ENCODE results near the gene FAM180A. TPM values are rescaled to one million over a fixed set of nuclear protein-coding genes. Genes with fewer than 3 reads are reported as not detected.

The FAM180A gene
- total and polyA plus RNA-seq, 2 of the 8 experiments (the other 6 are each of a cell fraction or from before 2014, with no cell fraction given), result not detected

DNA sequence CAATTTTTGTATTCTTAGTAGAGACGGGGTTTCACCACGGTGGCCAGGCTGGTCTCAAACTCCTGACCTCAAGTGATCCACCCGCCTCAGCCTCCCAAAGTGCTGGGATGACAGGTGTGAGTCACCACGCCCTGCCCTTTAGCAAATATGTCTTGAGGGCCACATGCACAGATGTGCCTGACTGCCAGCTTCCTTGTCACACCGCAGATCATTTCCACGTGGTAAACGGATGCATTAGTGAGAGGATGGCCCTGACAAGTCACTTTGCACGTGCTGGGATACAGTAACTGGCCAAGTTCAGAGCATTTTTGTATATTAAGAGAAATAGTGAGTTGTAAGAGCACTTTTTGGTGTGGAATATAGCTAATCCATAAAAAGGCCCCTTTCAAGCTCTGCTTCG lies 44.3 kb upstream of the FAM180A start (continued):
- TF ChIP-seq, protein P1, sequence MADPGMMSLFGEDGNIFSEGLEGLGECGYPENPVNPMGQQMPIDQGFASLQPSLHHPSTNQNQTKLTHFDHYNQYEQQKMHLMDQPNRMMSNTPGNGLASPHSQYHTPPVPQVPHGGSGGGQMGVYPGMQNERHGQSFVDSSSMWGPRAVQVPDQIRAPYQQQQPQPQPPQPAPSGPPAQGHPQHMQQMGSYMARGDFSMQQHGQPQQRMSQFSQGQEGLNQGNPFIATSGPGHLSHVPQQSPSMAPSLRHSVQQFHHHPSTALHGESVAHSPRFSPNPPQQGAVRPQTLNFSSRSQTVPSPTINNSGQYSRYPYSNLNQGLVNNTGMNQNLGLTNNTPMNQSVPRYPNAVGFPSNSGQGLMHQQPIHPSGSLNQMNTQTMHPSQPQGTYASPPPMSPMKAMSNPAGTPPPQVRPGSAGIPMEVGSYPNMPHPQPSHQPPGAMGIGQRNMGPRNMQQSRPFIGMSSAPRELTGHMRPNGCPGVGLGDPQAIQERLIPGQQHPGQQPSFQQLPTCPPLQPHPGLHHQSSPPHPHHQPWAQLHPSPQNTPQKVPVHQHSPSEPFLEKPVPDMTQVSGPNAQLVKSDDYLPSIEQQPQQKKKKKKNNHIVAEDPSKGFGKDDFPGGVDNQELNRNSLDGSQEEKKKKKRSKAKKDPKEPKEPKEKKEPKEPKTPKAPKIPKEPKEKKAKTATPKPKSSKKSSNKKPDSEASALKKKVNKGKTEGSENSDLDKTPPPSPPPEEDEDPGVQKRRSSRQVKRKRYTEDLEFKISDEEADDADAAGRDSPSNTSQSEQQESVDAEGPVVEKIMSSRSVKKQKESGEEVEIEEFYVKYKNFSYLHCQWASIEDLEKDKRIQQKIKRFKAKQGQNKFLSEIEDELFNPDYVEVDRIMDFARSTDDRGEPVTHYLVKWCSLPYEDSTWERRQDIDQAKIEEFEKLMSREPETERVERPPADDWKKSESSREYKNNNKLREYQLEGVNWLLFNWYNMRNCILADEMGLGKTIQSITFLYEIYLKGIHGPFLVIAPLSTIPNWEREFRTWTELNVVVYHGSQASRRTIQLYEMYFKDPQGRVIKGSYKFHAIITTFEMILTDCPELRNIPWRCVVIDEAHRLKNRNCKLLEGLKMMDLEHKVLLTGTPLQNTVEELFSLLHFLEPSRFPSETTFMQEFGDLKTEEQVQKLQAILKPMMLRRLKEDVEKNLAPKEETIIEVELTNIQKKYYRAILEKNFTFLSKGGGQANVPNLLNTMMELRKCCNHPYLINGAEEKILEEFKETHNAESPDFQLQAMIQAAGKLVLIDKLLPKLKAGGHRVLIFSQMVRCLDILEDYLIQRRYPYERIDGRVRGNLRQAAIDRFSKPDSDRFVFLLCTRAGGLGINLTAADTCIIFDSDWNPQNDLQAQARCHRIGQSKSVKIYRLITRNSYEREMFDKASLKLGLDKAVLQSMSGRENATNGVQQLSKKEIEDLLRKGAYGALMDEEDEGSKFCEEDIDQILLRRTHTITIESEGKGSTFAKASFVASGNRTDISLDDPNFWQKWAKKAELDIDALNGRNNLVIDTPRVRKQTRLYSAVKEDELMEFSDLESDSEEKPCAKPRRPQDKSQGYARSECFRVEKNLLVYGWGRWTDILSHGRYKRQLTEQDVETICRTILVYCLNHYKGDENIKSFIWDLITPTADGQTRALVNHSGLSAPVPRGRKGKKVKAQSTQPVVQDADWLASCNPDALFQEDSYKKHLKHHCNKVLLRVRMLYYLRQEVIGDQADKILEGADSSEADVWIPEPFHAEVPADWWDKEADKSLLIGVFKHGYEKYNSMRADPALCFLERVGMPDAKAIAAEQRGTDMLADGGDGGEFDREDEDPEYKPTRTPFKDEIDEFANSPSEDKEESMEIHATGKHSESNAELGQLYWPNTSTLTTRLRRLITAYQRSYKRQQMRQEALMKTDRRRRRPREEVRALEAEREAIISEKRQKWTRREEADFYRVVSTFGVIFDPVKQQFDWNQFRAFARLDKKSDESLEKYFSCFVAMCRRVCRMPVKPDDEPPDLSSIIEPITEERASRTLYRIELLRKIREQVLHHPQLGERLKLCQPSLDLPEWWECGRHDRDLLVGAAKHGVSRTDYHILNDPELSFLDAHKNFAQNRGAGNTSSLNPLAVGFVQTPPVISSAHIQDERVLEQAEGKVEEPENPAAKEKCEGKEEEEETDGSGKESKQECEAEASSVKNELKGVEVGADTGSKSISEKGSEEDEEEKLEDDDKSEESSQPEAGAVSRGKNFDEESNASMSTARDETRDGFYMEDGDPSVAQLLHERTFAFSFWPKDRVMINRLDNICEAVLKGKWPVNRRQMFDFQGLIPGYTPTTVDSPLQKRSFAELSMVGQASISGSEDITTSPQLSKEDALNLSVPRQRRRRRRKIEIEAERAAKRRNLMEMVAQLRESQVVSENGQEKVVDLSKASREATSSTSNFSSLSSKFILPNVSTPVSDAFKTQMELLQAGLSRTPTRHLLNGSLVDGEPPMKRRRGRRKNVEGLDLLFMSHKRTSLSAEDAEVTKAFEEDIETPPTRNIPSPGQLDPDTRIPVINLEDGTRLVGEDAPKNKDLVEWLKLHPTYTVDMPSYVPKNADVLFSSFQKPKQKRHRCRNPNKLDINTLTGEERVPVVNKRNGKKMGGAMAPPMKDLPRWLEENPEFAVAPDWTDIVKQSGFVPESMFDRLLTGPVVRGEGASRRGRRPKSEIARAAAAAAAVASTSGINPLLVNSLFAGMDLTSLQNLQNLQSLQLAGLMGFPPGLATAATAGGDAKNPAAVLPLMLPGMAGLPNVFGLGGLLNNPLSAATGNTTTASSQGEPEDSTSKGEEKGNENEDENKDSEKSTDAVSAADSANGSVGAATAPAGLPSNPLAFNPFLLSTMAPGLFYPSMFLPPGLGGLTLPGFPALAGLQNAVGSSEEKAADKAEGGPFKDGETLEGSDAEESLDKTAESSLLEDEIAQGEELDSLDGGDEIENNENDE (IDR thresholded peaks at IDR 0.05; ENCODE audit: insufficient replicate concordance, low read length), result no peak
- TF ChIP-seq SUZ12 (IDR thresholded peaks at IDR 0.05; ENCODE audit: low read length) (no peak), EP300 (IDR thresholded peaks at IDR 0.05; ENCODE audit: borderline replicate concordance in 1 of 2, low read depth in 2 of 2, low read length in 2 of 2) (no peak)
- TF ChIP-seq, protein P2, sequence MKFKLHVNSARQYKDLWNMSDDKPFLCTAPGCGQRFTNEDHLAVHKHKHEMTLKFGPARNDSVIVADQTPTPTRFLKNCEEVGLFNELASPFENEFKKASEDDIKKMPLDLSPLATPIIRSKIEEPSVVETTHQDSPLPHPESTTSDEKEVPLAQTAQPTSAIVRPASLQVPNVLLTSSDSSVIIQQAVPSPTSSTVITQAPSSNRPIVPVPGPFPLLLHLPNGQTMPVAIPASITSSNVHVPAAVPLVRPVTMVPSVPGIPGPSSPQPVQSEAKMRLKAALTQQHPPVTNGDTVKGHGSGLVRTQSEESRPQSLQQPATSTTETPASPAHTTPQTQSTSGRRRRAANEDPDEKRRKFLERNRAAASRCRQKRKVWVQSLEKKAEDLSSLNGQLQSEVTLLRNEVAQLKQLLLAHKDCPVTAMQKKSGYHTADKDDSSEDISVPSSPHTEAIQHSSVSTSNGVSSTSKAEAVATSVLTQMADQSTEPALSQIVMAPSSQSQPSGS (IDR thresholded peaks at IDR 0.05; ENCODE audit: low read length), result no peak
